T-cell (primary cell): ENCODE measurements around the gene TMEM178B. TPM values are rescaled to one million over a fixed set of nuclear protein-coding genes. Genes with fewer than 3 reads are reported as not detected.

Source experiments
- ATAC-seq, 4 experiments: fragments of 200-7000 bp in 3 of 4; fragments of 150-1000 bp in 1 of 4; cut with Tn5 transposase; replicated peaks in 1 of 4; 1 replicate in 3 of 4; 2 replicates in 1 of 4; pipeline ENCODE4 v1.10.0; 2021; ENCODE audit warnings: moderate library complexity in 3 of 4, mild to moderate bottlenecking in 2 of 4, moderate number of reproducible peaks in 1 of 4
- CTCF ChIA-PET, 2 donors: fragments of 300-600 bp; sonication (Branson Sonifier 250); formaldehyde crosslinking; loops; one replicate each; lab custom pipeline; 2022; ENCODE audit warnings: antibody characterized with exemption in 2 of 2; lab: Charles Lee
- POLR2A ChIA-PET, 2 donors: fragments of 300-600 bp; sonication (Branson Sonifier 250); formaldehyde crosslinking; loops; one replicate each; lab custom pipeline; 2022; ENCODE audit warnings: antibody characterized with exemption in 2 of 2; lab: Charles Lee
- DNase-seq, 35 experiments: peaks; one replicate each; pipeline versions ENCODE4 v3.0.0 to v3.0.0-alpha.2; 2013 to 2023
- H3K27ac ChIP-seq: one replicate; pipeline ENCODE4 v1.5.1; 2013; ENCODE audit warnings: low read length
- H3K27me3 ChIP-seq, 2 experiments: replicated peaks in 1 of 2; 1 replicate in 1 of 2; 2 replicates in 1 of 2; pipeline versions ENCODE4 v1.6.1 to v1.7.0; 2013; ENCODE audit warnings: low read length in 1 of 2, mixed read lengths in 1 of 2; ENCODE audit not compliant: control insufficient read depth in 2 of 2, insufficient read depth in 2 of 2; ENCODE audit errors: extremely low read depth in 1 of 2
- H3K36me3 ChIP-seq, 2 donors: 1 replicate in 1 of 2; 2 replicates in 1 of 2; pipeline versions ENCODE4 v1.6.1 to v1.7.0; 2013; ENCODE audit warnings: low read length in 1 of 2; ENCODE audit not compliant: control insufficient read depth in 2 of 2, insufficient read depth in 1 of 2; ENCODE audit errors: extremely low read depth in 1 of 2
- H3K4me1 ChIP-seq, 2 experiments: 1 replicate in 1 of 2; 2 replicates in 1 of 2; pipeline versions ENCODE4 v1.6.1 to v1.7.0; 2013; ENCODE audit warnings: low read length in 2 of 2, mixed read lengths in 1 of 2; ENCODE audit not compliant: insufficient read depth in 2 of 2, control insufficient read depth in 1 of 2; ENCODE audit errors: extremely low read depth in 1 of 2
- H3K4me3 ChIP-seq, 2 donors: 1 replicate in 1 of 2; 2 replicates in 1 of 2; pipeline versions ENCODE4 v1.5.1 to v1.7.0; 2013; ENCODE audit warnings: mild to moderate bottlenecking in 2 of 2, low read length in 1 of 2, moderate library complexity in 1 of 2; ENCODE audit not compliant: control insufficient read depth in 1 of 2; ENCODE audit errors: extremely low read depth in 1 of 2
- H3K9me3 ChIP-seq: 2 replicates; pipeline ENCODE4 v1.7.0; 2013
- H3K27ac Mint-ChIP-seq, 2 donors: one replicate each; pipeline ENCODE4 v1.8.0; 2020 to 2021; ENCODE audit warnings: mild to moderate bottlenecking in 2 of 2, mixed read lengths in 2 of 2
- H3K27me3 Mint-ChIP-seq, 2 donors: one replicate each; pipeline ENCODE4 v1.8.0; 2021 to 2022; ENCODE audit warnings: mixed read lengths in 2 of 2
- H3K36me3 Mint-ChIP-seq: one replicate; pipeline ENCODE4 v1.8.0; 2021; ENCODE audit warnings: mixed read lengths
- H3K4me1 Mint-ChIP-seq, 3 donors: one replicate each; pipeline ENCODE4 v1.8.0; 2020 to 2022; ENCODE audit warnings: mixed read lengths in 3 of 3, mild to moderate bottlenecking in 1 of 3
- H3K4me3 Mint-ChIP-seq, 3 donors: one replicate each; pipeline ENCODE4 v1.8.0; 2020 to 2022; ENCODE audit warnings: mild to moderate bottlenecking in 3 of 3, mixed read lengths in 3 of 3, moderate library complexity in 3 of 3
- H3K9me3 Mint-ChIP-seq, 3 donors: one replicate each; pipeline ENCODE4 v1.8.0; 2020 to 2022; ENCODE audit warnings: mixed read lengths in 3 of 3
- WGBS: methylation state at CpG from one replicate; pipeline ENCODE4 v1.1.5; 2013; ENCODE audit warnings: missing lambda C conversion rate; ENCODE audit not compliant: insufficient coverage; 5-methylcytosine and 5-hydroxymethylcytosine counted together
- total RNA-seq, 35 experiments: library from RNA in 6 of 35; stranded (reverse) in 6 of 35; fragments of 120-200 nt in 1 of 35; gene quantifications; one replicate each; pipeline versions ENCODE4 v1.2.1 to v1.2.4 and lab custom pipeline; 2013 to 2026

The TMEM178B gene
- total RNA-seq, 5 donors from 2014 or later (not counting 1 experiment from before 2014, with no cell fraction given): 0.14 to 0.86 (median 0.32) TPM

GRCh38 chr7:141142058-141142457, 68.2 kb downstream of the TMEM178B start:
- ChIA-PET POLR2A (no interaction called here), CTCF (no interaction called here)
- WGBS: no CpG with 5 or more reads among the region's 2 CpGs
- Mint-ChIP-seq H3K27me3 (peaks cover 3 to 11% of the 10 kb centered on the region in 2 donors), H3K9me3 (peaks cover 0 to 2% (median 0%) of the 10 kb centered on the region in 3 donors), H3K4me1 (no peaks in the 10 kb centered on the region), H3K27ac (no peak overlapping the region), H3K36me3 (no peaks in the 10 kb centered on the region), H3K4me3 (no peak overlapping the region)
- Histone ChIP-seq H3K27ac (no peak overlapping the region), H3K36me3 (no peaks in the 10 kb centered on the region), H3K4me3 (no peak overlapping the region), H3K27me3 (peaks cover 0 to 9% of the 10 kb centered on the region in 2 experiments), H3K9me3 (no peaks in the 10 kb centered on the region), H3K4me1 (no peaks in the 10 kb centered on the region)
- DNase-seq (no peak), ATAC-seq (no peak)

- Mint-ChIP-seq H3K36me3 (no peaks in the 10 kb centered on the region), H3K27me3 (peaks cover 3 to 11% of the 10 kb centered on the region in 2 donors), H3K27ac (no peak overlapping the region), H3K4me1 (no peaks in the 10 kb centered on the region), H3K9me3 (peaks cover 0 to under 1% (median 0%) of the 10 kb centered on the region in 3 donors), H3K4me3 (no peak overlapping the region)
- no peak overlapping the region for H3K27ac ChIP-seq
- no peaks in the 10 kb centered on the region for H3K4me1 ChIP-seq
- ATAC-seq (no peak), DNase-seq (no peak)
- ChIA-PET POLR2A (no interaction called here), CTCF (interaction anchor here in 1 of 2 donors (0.6 kb wide), 1 partner anchor 76 kb away, joined by 7 read pairs; no protein-coding TSS in a partner anchor)
- no peaks in the 10 kb centered on the region for H3K36me3 ChIP-seq
- H3K9me3 ChIP-seq: no peaks in the 10 kb centered on the region
- H3K4me3 ChIP-seq: no peak overlapping the region
- peaks cover 0 to 14% of the 10 kb centered on the region in 2 experiments for H3K27me3 ChIP-seq
- WGBS: 54% methylated on average over 3 of the region's 4 CpGs
These were observed 71.2 kb downstream of the TMEM178B start for GRCh38 chr7:141144921-141145629.

GRCh38 chr7:141145630-141145982, 71.7 kb downstream of the TMEM178B start:
- Mint-ChIP-seq H3K4me1 (no peaks in the 10 kb centered on the region), H3K9me3 (no peaks in the 10 kb centered on the region), H3K36me3 (no peaks in the 10 kb centered on the region), H3K27me3 (peaks cover 3 to 11% of the 10 kb centered on the region in 2 donors), H3K4me3 (no peak overlapping the region), H3K27ac (no peak overlapping the region)
- ATAC-seq (no peak), DNase-seq (no peak)
- CTCF ChIA-PET: no interaction called here
- Histone ChIP-seq H3K9me3 (no peaks in the 10 kb centered on the region), H3K4me1 (no peaks in the 10 kb centered on the region), H3K27ac (no peak overlapping the region), H3K27me3 (peaks cover 0 to 17% of the 10 kb centered on the region in 2 experiments), H3K36me3 (no peaks in the 10 kb centered on the region), H3K4me3 (no peak overlapping the region)
- POLR2A ChIA-PET: no interaction called here
- 60% methylated on average over 1 of the region's 3 CpGs for WGBS

- ChIA-PET CTCF (no interaction called here), POLR2A (no interaction called here)
- no peaks in the 10 kb centered on the region for H3K4me1 ChIP-seq
- H3K27me3 ChIP-seq: peaks cover 0 to 24% of the 10 kb centered on the region in 2 experiments
- no peak overlapping the region for H3K4me3 Mint-ChIP-seq
- no peak for DNase-seq
- 77% methylated on average over 4 of the region's 4 CpGs for WGBS
- no peaks in the 10 kb centered on the region for H3K9me3 ChIP-seq
- peaks cover 3 to 11% of the 10 kb centered on the region in 2 donors for H3K27me3 Mint-ChIP-seq
- H3K4me1 Mint-ChIP-seq: no peaks in the 10 kb centered on the region
- H3K27ac Mint-ChIP-seq: no peak overlapping the region
- no peak overlapping the region for H3K27ac ChIP-seq
- no peaks in the 10 kb centered on the region for H3K36me3 Mint-ChIP-seq
- H3K4me3 ChIP-seq: no peak overlapping the region
- no peaks in the 10 kb centered on the region for H3K36me3 ChIP-seq
- H3K9me3 Mint-ChIP-seq: no peaks in the 10 kb centered on the region
- no peak for ATAC-seq
These were observed 73.6 kb downstream of the TMEM178B start for GRCh38 chr7:141147482-141147881.

- CTCF ChIA-PET: no interaction called here
- Mint-ChIP-seq H3K4me3 (no peak overlapping the region), H3K27ac (no peak overlapping the region), H3K4me1 (no peaks in the 10 kb centered on the region), H3K27me3 (no peaks in the 10 kb centered on the region), H3K9me3 (no peaks in the 10 kb centered on the region), H3K36me3 (no peaks in the 10 kb centered on the region)
- WGBS: 63% methylated on average over 2 of the region's 2 CpGs
- ATAC-seq (no peak), DNase-seq (no peak)
- Histone ChIP-seq H3K4me1 (no peaks in the 10 kb centered on the region), H3K27ac (no peak overlapping the region), H3K27me3 (peaks cover 0 to 16% of the 10 kb centered on the region in 2 experiments), H3K9me3 (no peaks in the 10 kb centered on the region), H3K4me3 (no peak overlapping the region), H3K36me3 (no peaks in the 10 kb centered on the region)
- POLR2A ChIA-PET: no interaction called here
These were observed 76.6 kb downstream of the TMEM178B start for GRCh38 chr7:141150465-141150864.

GRCh38 chr7:141151746-141152145, 77.9 kb downstream of the TMEM178B start:
- Histone ChIP-seq H3K27ac (no peak overlapping the region), H3K4me1 (no peaks in the 10 kb centered on the region), H3K27me3 (peaks cover 0 to 16% of the 10 kb centered on the region in 2 experiments), H3K9me3 (no peaks in the 10 kb centered on the region), H3K36me3 (no peaks in the 10 kb centered on the region), H3K4me3 (no peak overlapping the region)
- Mint-ChIP-seq H3K27ac (no peak overlapping the region), H3K9me3 (no peaks in the 10 kb centered on the region), H3K27me3 (no peaks in the 10 kb centered on the region), H3K4me3 (no peak overlapping the region), H3K36me3 (no peaks in the 10 kb centered on the region), H3K4me1 (no peaks in the 10 kb centered on the region)
- ChIA-PET POLR2A (no interaction called here), CTCF (no interaction called here)
- ATAC-seq (no peak), DNase-seq (no peak)
- WGBS: 0% methylated on average over 1 of the region's 4 CpGs
